Stimulated activated memory B cell treated with anti-CD40 and anti-IgM and Interleukin-4, amounts not matched to agents 10 μg/mL and 1 μg/mL and 100 μg/mL, for 72 hours (primary cell): Measurements from ENCODE around the gene FTL.

Experiments
- ATAC-seq: fragments of 150-1000 bp; cut with Tn5 transposase; 2 replicates; pipeline ENCODE4 v1.10.0; 2021
- H3K27ac Mint-ChIP-seq: one replicate; pipeline ENCODE4 v1.8.0; 2022; ENCODE audit warnings: mild to moderate bottlenecking, mixed read lengths
- H3K27me3 Mint-ChIP-seq: one replicate; pipeline ENCODE4 v1.8.0; 2022; ENCODE audit warnings: mixed read lengths
- H3K36me3 Mint-ChIP-seq: one replicate; pipeline ENCODE4 v1.8.0; 2022; ENCODE audit warnings: mixed read lengths
- H3K4me1 Mint-ChIP-seq: one replicate; pipeline ENCODE4 v1.8.0; 2022; ENCODE audit warnings: mixed read lengths
- H3K4me3 Mint-ChIP-seq: one replicate; pipeline ENCODE4 v1.8.0; 2022; ENCODE audit warnings: mild to moderate bottlenecking, moderate library complexity, mixed read lengths
- H3K9me3 Mint-ChIP-seq: one replicate; pipeline ENCODE4 v1.8.0; 2022; ENCODE audit warnings: mixed read lengths

Gene FTL

GRCh38 chr19:49014123-49014869, 49.2 kb downstream of the FTL start:
- Mint-ChIP-seq H3K4me1 (peaks cover 10% of the 10 kb centered on the region), H3K9me3 (no peaks in the 10 kb centered on the region), H3K4me3 (no peak overlapping the region), H3K36me3 (peaks cover 40% of the 10 kb centered on the region), H3K27me3 (no peaks in the 10 kb centered on the region), H3K27ac (no peak overlapping the region)
- ATAC-seq: no peak

DNA sequence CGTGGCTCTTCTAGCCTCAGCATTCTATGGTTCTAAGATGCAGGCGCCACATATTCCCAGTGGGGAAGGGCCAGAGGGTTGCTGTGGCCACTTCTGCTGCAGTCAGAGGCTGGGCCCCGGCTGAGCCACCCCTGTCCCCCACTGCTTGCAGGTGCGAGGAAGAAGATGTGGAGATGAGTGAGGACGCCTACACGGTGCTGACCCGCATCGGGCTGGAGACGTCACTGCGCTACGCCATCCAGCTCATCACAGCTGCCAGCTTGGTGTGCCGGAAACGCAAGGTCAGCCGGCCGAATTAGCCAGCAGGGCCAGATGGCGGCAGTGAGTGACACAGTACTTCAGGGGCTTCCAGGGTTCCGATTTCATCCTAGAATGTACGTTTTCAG, 49.8 kb downstream of the FTL start:
- no peak overlapping the region for H3K4me3 Mint-ChIP-seq
- no peak overlapping the region for H3K27ac Mint-ChIP-seq
- H3K27me3 Mint-ChIP-seq: no peaks in the 10 kb centered on the region
- no peaks in the 10 kb centered on the region for H3K9me3 Mint-ChIP-seq
- H3K4me1 Mint-ChIP-seq: peaks cover 13% of the 10 kb centered on the region
- H3K36me3 Mint-ChIP-seq: peaks cover 35% of the 10 kb centered on the region
- no peak for ATAC-seq

- ATAC-seq: no peak
- Mint-ChIP-seq H3K27me3 (no peaks in the 10 kb centered on the region), H3K36me3 (peaks cover 21% of the 10 kb centered on the region), H3K4me1 (peaks cover 26% of the 10 kb centered on the region), H3K27ac (no peak overlapping the region), H3K4me3 (no peak overlapping the region), H3K9me3 (no peaks in the 10 kb centered on the region)
Observed at GRCh38 chr19:49016067-49016839, 51.1 kb downstream of the FTL start.
